Keratinocyte (primary cell): ENCODE measurements around the gene TNFRSF6B. TPM values are rescaled to one million over a fixed set of nuclear protein-coding genes. Genes with fewer than 3 reads are reported as not detected.

Experiments
- DNase-seq: peaks from one replicate; pipeline ENCODE4 v3.0.0-alpha.2; 2011; ENCODE audit warnings: low read depth, missing footprints, low spot score
- FAIRE-seq: peaks from 2 replicates; lab custom pipeline; 2011; peaks lifted over from hg19 to GRCh38; lab: Jason Lieb, UNC
- H2AFZ ChIP-seq: 2 replicates; pipeline ENCODE4 v1.6.0; 2012; ENCODE audit warnings: low read length, control low read depth, inconsistent platforms; ENCODE audit not compliant: control insufficient read depth
- H3K27ac ChIP-seq: 2 replicates; pipeline ENCODE4 v1.5.1; 2011; ENCODE audit warnings: low read length; ENCODE audit not compliant: control insufficient read depth, insufficient read depth
- H3K27me3 ChIP-seq: 3 replicates; pipeline ENCODE4 v1.6.0; 2011; ENCODE audit warnings: low read length; ENCODE audit not compliant: control insufficient read depth, insufficient read depth; ENCODE audit errors: extremely low read depth
- H3K36me3 ChIP-seq, 2 experiments: 2 replicates in 1 of 2; 3 replicates in 1 of 2; pipeline ENCODE4 v1.5.1; 2011; ENCODE audit warnings: low read length in 2 of 2, mild to moderate bottlenecking in 1 of 2; ENCODE audit not compliant: control insufficient read depth in 2 of 2, insufficient read depth in 2 of 2; ENCODE audit errors: extremely low read depth in 1 of 2
- H3K4me1 ChIP-seq: 3 replicates; pipeline ENCODE4 v1.5.1; 2011; ENCODE audit warnings: low read length; ENCODE audit not compliant: control insufficient read depth, insufficient read depth; ENCODE audit errors: extremely low read depth
- H3K4me2 ChIP-seq: 3 replicates; pipeline ENCODE4 v1.6.0; 2011; ENCODE audit warnings: low read depth, low read length; ENCODE audit not compliant: control insufficient read depth, insufficient read depth; ENCODE audit errors: extremely low read depth
- H3K4me3 ChIP-seq, 3 experiments: fragments of 200-600 bp in 1 of 3; sonication (generic) in 1 of 3; 2 replicates in 2 of 3; 3 replicates in 1 of 3; pipeline ENCODE4 v1.5.1; 2011 to 2016; ENCODE audit warnings: low read length in 3 of 3, mild to moderate bottlenecking in 3 of 3, control low read depth in 2 of 3, inconsistent platforms in 1 of 3, low read depth in 1 of 3, mixed read lengths in 1 of 3, mixed run types in 1 of 3, moderate library complexity in 1 of 3; ENCODE audit not compliant: control insufficient read depth in 2 of 3, insufficient read depth in 2 of 3; ENCODE audit errors: extremely low read depth in 1 of 3
- H3K79me2 ChIP-seq: 2 replicates; pipeline ENCODE4 v1.6.0; 2012; ENCODE audit warnings: low read length; ENCODE audit not compliant: control insufficient read depth, insufficient read depth
- H3K9ac ChIP-seq: 3 replicates; pipeline ENCODE4 v1.6.0; 2011; ENCODE audit warnings: low read length; ENCODE audit not compliant: control insufficient read depth, insufficient read depth; ENCODE audit errors: extremely low read depth
- H3K9me1 ChIP-seq: 3 replicates; pipeline ENCODE4 v1.6.0; 2011; ENCODE audit warnings: low read length; ENCODE audit not compliant: control insufficient read depth, insufficient read depth; ENCODE audit errors: extremely low read depth
- H3K9me3 ChIP-seq: 2 replicates; pipeline ENCODE4 v1.5.1; 2012; ENCODE audit warnings: low read depth, low read length; ENCODE audit not compliant: control insufficient read depth
- H4K20me1 ChIP-seq: 3 replicates; pipeline ENCODE4 v1.6.0; 2011; ENCODE audit warnings: low read length; ENCODE audit not compliant: control insufficient read depth, insufficient read depth; ENCODE audit errors: extremely low read depth
- CTCF ChIP-seq, 3 experiments: IDR thresholded peaks in 1 of 3; conservative IDR thresholded peaks in 1 of 3; optimal IDR thresholded peaks in 1 of 3; 2 replicates in 2 of 3; 3 replicates in 1 of 3; pipeline versions ENCODE3 to v1.5.1; 2011; ENCODE audit warnings: low read length in 3 of 3, mild to moderate bottlenecking in 3 of 3, moderate library complexity in 2 of 3, control low read depth in 1 of 3, inconsistent platforms in 1 of 3; ENCODE audit not compliant: insufficient read depth in 2 of 3; ENCODE audit errors: extremely low read depth in 1 of 3
- EZH2 ChIP-seq: IDR thresholded peaks from one replicate; pipeline ENCODE4 v1.6.1; 2012; ENCODE audit warnings: inconsistent platforms, mild to moderate bottlenecking, low read length, moderate library complexity
- dilution Hi-C: fragments of 300-500 bp; cut with MboI; formaldehyde crosslinking; loops from one replicate; pipeline ENCODE4 v1.7.0; 2020; ENCODE audit warnings: low sequenced_read_pairs; ENCODE audit not compliant: extremely low pct_ligation_motif_present
- polyA plus RNA-seq, 5 experiments: library from polyadenylated mRNA; depleted of rRNA in 3 of 5; stranded (reverse) in 3 of 5; stranded (forward) in 1 of 5; unstranded in 1 of 5; fragments of >200 nt; gene quantifications; 1 replicate in 1 of 5; 2 replicates in 3 of 5; 3 replicates in 1 of 5; pipeline versions ENCODE4 v1.2.1 to v1.2.3, GENCODE V29; 2011 to 2012; ENCODE audit warnings: missing spikeins in 2 of 5, low read depth in 1 of 5, low replicate concordance in 1 of 5

TNFRSF6B gene
- polyA plus RNA-seq, 1 donor (not counting 4 experiments of a cell fraction or from before 2014, with no cell fraction given): 51.9 TPM

GRCh38 chr20:63657937-63658748, 38.3 kb upstream of the TNFRSF6B start, which contains the start of gene RTEL1:
RTEL1 (plus strand) TSS chr20:63658312; CDS start chr20:63659403, 1,091 bp downstream.
- Histone ChIP-seq H3K79me2 (peaks cover 25% of the 10 kb centered on the region), H3K9me3 (no peaks in the 10 kb centered on the region), H3K27me3 (no peaks in the 10 kb centered on the region), H3K4me2 (peak within 1 kb of the TSS; percentile 80), H3K4me1 (peaks cover 14% of the 10 kb centered on the region), H3K27ac (peak within 1 kb of the TSS; percentile 55), H2AFZ (peak within 1 kb of the TSS; percentile 96), H3K36me3 (peaks cover 9 to 17% of the 10 kb centered on the region in 2 experiments), H3K4me3 (peak within 1 kb of the TSS; percentile 81 to 97 (median 94)), H3K9ac (peak within 1 kb of the TSS; percentile 83), H4K20me1 (no peaks in the 10 kb centered on the region), H3K9me1 (no peaks in the 10 kb centered on the region)
- no peak for FAIRE-seq
- dilution Hi-C loops: no loop called here
- TF ChIP-seq EZH2 (no peak), CTCF (optimal IDR thresholded peaks at IDR 0.05 in 1 of 3, IDR thresholded peaks at IDR 0.05 in 1 of 3, conservative IDR thresholded peaks at IDR 0.05 in 1 of 3; ENCODE audit: extremely low read depth in 1 of 3, insufficient read depth in 2 of 3, low read length in 3 of 3) (no peak)
- DNase-seq: peak; percentile 30

GRCh38 chr20:63658749-63659187, 37.7 kb upstream of the TNFRSF6B start:
- peak overlapping the region; percentile 80 for H3K4me2 ChIP-seq
- peaks cover 25% of the 10 kb centered on the region for H3K79me2 ChIP-seq
- no peak for FAIRE-seq
- dilution Hi-C loops: no loop called here
- no peaks in the 10 kb centered on the region for H3K9me3 ChIP-seq
- peaks cover 12 to 17% of the 10 kb centered on the region in 2 experiments for H3K36me3 ChIP-seq
- no peaks in the 10 kb centered on the region for H4K20me1 ChIP-seq
- TF ChIP-seq CTCF (optimal IDR thresholded peaks at IDR 0.05 in 1 of 3, IDR thresholded peaks at IDR 0.05 in 1 of 3, conservative IDR thresholded peaks at IDR 0.05 in 1 of 3; ENCODE audit: extremely low read depth in 1 of 3, insufficient read depth in 2 of 3, low read length in 3 of 3) (no peak), EZH2 (no peak)
- H3K27me3 ChIP-seq: no peaks in the 10 kb centered on the region
- peak overlapping the region; percentile 55 for H3K27ac ChIP-seq
- peak overlapping the region; percentile 81 to 97 (median 94) for H3K4me3 ChIP-seq
- H3K9ac ChIP-seq: peak overlapping the region; percentile 83
- DNase-seq: no peak
- H3K4me1 ChIP-seq: peaks cover 14% of the 10 kb centered on the region
- peak overlapping the region; percentile 96 for H2AFZ ChIP-seq
- H3K9me1 ChIP-seq: no peaks in the 10 kb centered on the region
